ENCODE data around the gene SEC22A. TPM values are rescaled to one million over a fixed set of nuclear protein-coding genes. Genes with fewer than 3 reads are reported as not detected.

Gene SEC22A
- total RNA-seq: 51.3 and 67.2 TPM in 2 replicates

GRCh38 chr3:123201557-123202427 lies at the start of gene SEC22A:
TSS of gene SEC22A (plus strand) at chr3:123201943. CDS start at chr3:123209218, 7,275 bp downstream.

Other genes with a start within 250 kb of the SEC22A start
- not detected in 2 replicates for gene SEMA5B, start 174.2 kb upstream of the SEC22A start, total RNA-seq
- 35.7 and 46.3 TPM in 2 replicates for gene PDIA5, start 134.9 kb upstream of the SEC22A start, total RNA-seq
- gene ADCY5, start 247.1 kb downstream of the SEC22A start, total RNA-seq: 0.44 and 0.66 TPM in 2 replicates

Data from smooth muscle cell of trachea (primary cell).